HG02798 (cell line): Measurements from ENCODE around the gene TRAPPC10.

Experiments used
- ATAC-seq: cut with Tn5 transposase; IDR thresholded peaks from one replicate; pipeline ENCODE4 v1.9.1; 2021; ENCODE audit warnings: mild to moderate bottlenecking; ENCODE audit not compliant: unreplicated experiment, poor library complexity

The TRAPPC10 gene

GRCh38 chr21:44062380-44062779 lies 50.3 kb downstream of the TRAPPC10 start:
- ATAC-seq, result no peak

- no peak for ATAC-seq
These were observed 51.2 kb downstream of the TRAPPC10 start for GRCh38 chr21:44063151-44063912.

GRCh38 chr21:44064852-44065403 lies 52.8 kb downstream of the TRAPPC10 start:
- no peak for ATAC-seq

- ATAC-seq, result no peak
These were observed 53.3 kb downstream of the TRAPPC10 start for GRCh38 chr21:44065428-44065827.

DNA sequence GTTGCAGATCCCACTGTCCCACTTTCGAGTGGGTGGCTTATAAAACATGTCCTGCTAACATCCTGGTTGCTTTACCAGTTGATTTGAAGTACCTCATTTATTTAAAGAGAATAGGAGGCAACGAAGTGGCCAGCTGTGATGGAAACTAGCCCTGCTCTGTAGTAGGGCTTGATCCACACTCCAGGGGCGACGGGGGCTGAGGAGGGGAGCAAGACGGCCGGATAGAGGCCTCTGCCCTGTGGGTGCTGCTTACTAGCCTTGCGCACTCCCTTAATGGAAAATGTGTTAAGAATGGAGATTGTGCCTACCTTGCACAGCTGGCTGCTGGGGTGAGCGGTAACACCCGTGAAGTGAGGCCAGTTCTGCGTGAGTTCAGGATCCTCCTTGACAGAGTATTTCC lies 54.0 kb downstream of the TRAPPC10 start:
- ATAC-seq, result no peak

GRCh38 chr21:44067011-44067839 lies 55.1 kb downstream of the TRAPPC10 start:
- no peak for ATAC-seq

GRCh38 chr21:44070391-44070790 lies 58.3 kb downstream of the TRAPPC10 start:
- ATAC-seq, result no peak

DNA sequence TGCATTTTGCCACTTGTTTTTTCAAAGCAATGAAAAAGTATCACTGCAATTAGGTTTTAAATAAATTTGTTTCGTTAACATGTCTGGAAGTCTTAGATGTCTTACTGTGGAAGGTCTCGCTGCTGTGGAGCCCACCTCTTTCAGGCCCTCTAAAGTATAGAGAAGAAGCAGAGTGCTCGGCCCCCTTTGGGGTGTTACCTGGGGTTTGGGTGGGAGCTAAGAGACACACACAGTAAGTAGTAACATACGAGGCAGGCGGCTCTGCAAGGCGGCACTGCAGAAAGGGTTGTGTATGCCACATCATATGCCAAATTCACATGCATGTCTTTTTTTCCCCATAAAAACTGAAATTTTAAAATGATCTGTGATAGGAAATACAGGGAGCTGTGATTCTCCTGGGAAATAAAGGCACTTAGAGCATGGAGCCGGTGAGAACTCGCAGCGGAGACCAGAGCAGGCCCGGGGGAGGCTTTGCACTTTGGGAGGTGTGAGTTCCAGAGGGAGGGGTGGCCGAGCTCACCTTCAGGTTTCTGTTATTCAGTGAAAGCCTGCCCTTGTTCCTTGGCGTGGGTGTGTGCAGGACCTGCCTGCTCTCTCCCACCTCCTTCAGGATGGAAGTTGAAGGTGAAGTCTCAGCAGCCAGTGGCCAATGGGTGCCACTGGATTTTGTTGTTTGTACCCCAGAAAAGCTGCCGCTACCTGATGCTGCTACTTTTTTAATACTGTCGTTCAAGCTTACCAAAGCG lies 59.4 kb downstream of the TRAPPC10 start:
- no peak for ATAC-seq

- ATAC-seq, result no peak
These were observed 60.0 kb downstream of the TRAPPC10 start for GRCh38 chr21:44072111-44072510.

DNA sequence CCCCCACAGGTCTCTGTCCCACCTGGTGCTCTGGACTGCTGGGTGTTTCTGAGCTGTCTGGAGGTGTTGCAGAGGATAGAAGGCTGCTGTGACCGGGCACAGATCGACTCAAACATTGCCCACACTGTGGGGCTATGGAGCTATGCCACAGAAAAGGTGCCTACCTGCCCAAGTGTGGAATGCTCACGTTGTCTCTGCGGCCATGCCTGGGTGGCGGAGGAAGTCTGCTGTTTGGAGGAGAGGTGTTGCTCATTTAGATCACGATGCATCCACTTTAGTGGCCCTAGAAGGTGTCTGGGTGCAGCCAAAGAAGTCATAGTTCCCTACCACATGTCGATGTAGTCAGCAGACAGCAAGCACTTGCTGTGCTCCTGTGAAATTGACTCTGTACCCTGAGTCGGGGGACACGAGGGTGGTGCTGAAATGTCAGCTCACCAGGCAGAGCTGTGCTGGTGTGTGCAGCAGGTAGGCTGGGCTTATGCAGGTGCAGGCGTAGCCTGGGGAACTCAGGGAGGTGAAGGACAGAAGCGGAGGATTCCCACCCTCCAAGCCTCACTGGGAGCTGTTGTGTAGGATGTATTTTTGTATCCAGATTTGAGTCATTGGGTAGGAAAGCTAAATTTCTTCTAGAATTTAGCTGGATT lies 62.3 kb downstream of the TRAPPC10 start:
- ATAC-seq, result no peak

DNA sequence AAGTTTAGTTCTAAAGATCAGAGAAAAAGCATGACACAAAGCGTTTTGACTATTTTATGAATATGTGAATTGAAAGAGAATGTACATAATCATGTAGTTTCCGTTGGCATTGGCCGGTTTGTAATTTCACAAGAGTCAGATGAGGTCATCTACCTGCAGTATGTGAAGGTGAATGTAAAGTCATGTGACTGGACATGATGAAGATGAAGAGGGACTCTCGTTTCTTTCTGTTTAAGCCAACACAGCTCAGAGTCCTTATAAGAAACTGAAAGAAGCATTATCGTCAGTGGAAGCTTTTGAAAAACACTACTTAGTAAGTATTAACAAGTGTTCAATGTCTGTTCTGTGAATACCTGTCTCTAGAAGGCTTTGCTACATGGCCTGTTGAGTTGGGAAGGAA lies 64.2 kb downstream of the TRAPPC10 start:
- no peak for ATAC-seq

- ATAC-seq, result no peak
These were observed 66.4 kb downstream of the TRAPPC10 start for GRCh38 chr21:44078411-44078981.

DNA sequence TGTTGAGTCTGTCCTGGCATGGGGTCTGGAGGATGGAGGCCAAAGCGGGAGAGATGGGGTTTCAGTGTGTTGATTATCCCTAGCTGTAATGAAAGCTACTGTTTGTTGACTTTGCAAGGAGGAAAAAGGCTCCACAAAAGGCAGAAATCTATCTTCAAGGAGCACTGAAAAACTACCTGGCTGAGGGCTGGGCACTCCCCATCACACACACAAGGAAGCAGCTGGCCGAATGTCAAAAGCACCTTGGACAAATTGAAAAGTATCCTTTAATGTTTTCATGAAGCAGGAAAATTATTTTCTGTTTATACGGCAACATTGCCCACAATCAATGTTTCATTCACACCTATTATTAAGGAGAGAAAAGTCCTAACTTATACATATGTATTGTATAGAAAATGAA lies 67.3 kb downstream of the TRAPPC10 start:
- no peak for ATAC-seq

DNA sequence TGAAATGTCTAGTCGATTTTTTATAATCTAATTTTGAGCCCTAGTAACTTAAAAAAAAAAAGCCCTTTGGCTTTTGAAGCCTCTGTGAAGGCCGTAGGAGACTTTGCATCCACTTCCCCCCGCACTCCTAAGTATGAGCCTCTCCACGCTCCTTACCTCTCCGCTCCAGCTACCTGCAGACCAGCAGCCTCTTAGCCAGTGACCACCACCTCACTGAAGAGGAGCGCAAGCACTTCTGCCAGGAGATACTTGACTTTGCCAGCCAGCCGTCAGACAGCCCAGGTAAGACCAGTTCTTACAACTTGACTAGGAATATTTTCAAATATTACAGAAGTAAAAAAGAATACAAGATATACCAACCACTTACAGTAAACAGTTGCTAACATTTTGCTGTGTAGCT lies 67.7 kb downstream of the TRAPPC10 start:
- no peak for ATAC-seq

DNA sequence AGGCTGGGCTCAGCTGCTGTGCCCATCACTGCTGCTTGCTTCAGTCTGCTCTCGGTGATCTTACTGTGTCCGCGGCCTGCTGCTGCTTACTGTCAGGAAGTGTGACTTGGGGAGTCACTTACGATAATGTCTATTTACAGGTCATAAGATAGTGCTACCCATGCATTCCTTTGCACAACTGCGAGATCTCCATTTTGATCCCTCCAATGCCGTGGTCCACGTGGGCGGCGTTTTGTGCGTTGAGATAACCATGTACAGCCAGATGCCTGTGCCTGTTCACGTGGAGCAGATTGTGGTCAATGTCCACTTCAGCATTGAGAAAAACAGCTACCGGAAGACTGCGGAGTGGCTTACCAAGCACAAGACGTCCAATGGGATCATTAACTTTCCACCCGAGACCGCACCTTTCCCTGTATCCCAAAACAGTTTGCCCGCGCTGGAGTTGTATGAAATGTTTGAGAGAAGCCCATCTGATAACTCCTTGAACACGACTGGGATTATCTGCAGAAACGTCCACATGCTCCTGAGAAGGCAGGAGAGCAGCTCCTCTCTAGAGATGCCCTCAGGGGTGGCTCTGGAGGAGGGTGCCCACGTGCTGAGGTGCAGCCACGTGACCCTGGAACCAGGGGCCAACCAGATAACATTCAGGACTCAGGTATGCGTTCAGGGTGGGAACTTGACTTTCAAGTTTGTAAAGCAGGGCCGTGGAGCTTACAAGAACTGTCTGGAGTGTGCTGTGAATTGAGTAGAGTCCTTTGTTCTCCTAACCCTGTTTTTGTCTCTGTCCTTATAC lies 70.7 kb downstream of the TRAPPC10 start:
- no peak for ATAC-seq

- ATAC-seq, result no peak
These were observed 71.7 kb downstream of the TRAPPC10 start for GRCh38 chr21:44083631-44084291.

- ATAC-seq, result no peak
These were observed 72.6 kb downstream of the TRAPPC10 start for GRCh38 chr21:44084496-44085241.
